ENCODE data around the gene NMNAT1. TPM values are rescaled to one million over a fixed set of nuclear protein-coding genes. Genes with fewer than 3 reads are reported as not detected.

The NMNAT1 gene
- polyA plus RNA-seq, 2 of the 4 experiments (the other 2 are of a cell fraction): 3.2 to 4.9 TPM

- POLR2A ChIA-PET: no interaction called here
- DNase-seq (ENCODE audit: low read depth in 1 of 2, low spot score in 1 of 2): no peak
- H3K4me1 ChIP-seq: no peaks in the 10 kb centered on the region
- no peak for TF ChIP-seq RAD21 (conservative IDR thresholded peaks at IDR 0.05 in 1 of 2, IDR thresholded peaks at IDR 0.05 in 1 of 2)
- TF ChIP-seq ZC3H11A (IDR thresholded peaks at IDR 0.05): no peak
- no peak for TF ChIP-seq HEYL (CRISPR knock-in tag; IDR thresholded peaks at IDR 0.05)
- TF ChIP-seq EHF (CRISPR knock-in tag; IDR thresholded peaks at IDR 0.05): no peak
- TF ChIP-seq USF2 (IDR thresholded peaks at IDR 0.05): no peak
- TF ChIP-seq E2F6 (IDR thresholded peaks at IDR 0.05; ENCODE audit: borderline replicate concordance, low read depth): no peak
- TF ChIP-seq CHD4 (IDR thresholded peaks at IDR 0.05; ENCODE audit: borderline replicate concordance): no peak
- TF ChIP-seq CTCF (IDR thresholded peaks at IDR 0.05): no peak
- TF ChIP-seq KDM1A (IDR thresholded peaks at IDR 0.05; ENCODE audit: low read depth): no peak
- no peak for TF ChIP-seq PBX3 (IDR thresholded peaks at IDR 0.05)
- TF ChIP-seq NFE2L2 (conservative IDR thresholded peaks at IDR 0.05; ENCODE audit: low read length): no peak
- no peak for TF ChIP-seq MAX (IDR thresholded peaks at IDR 0.05)
- no peak for TF ChIP-seq CBX2 (IDR thresholded peaks at IDR 0.05; ENCODE audit: borderline replicate concordance, low read depth)
- TF ChIP-seq FOSB (CRISPR knock-in tag; IDR thresholded peaks at IDR 0.05): no peak
- TF ChIP-seq HOXA7 (CRISPR knock-in tag; IDR thresholded peaks at IDR 0.05): no peak
- TF ChIP-seq RNF2 (IDR thresholded peaks at IDR 0.05; ENCODE audit: borderline replicate concordance, low read depth): no peak
- TF ChIP-seq HOXB13 (CRISPR knock-in tag; IDR thresholded peaks at IDR 0.05; ENCODE audit: low read depth): no peak
- TF ChIP-seq JUN (IDR thresholded peaks at IDR 0.05): no peak
- H3K9me3 ChIP-seq: no peaks in the 10 kb centered on the region
- WGBS (ENCODE audit: missing lambda C conversion rate): 79% methylated on average over 5 of the region's 5 CpGs
- H3K27ac ChIP-seq: no peak overlapping the region
- H3K4me2 ChIP-seq: no peak overlapping the region
- no peak for FAIRE-seq
- CTCF ChIA-PET: interaction anchor here (0.8 kb wide), 1 partner anchor 112 kb away, joined by 4 read pairs; no protein-coding TSS in a partner anchor
- no peak overlapping the region for H3K4me3 ChIP-seq
- no peak for ATAC-seq
These were observed 20.9 kb upstream of the NMNAT1 start for GRCh38 chr1:9922342-9922741.

GRCh38 chr1:9927259-9927658 lies 16.0 kb upstream of the NMNAT1 start:
- Histone ChIP-seq H3K4me3 (no peak overlapping the region), H3K4me1 (no peaks in the 10 kb centered on the region), H3K27ac (no peak overlapping the region), H3K4me2 (no peak overlapping the region), H3K9me3 (no peaks in the 10 kb centered on the region)
- TF ChIP-seq RARB (CRISPR knock-in tag; IDR thresholded peaks at IDR 0.05): no peak
- TF ChIP-seq REST (IDR thresholded peaks at IDR 0.05): no peak
- TF ChIP-seq HEYL (CRISPR knock-in tag; IDR thresholded peaks at IDR 0.05): no peak
- no peak for TF ChIP-seq HMGXB4 (CRISPR knock-in tag; IDR thresholded peaks at IDR 0.05; ENCODE audit: borderline replicate concordance)
- WGBS (ENCODE audit: missing lambda C conversion rate): 96% methylated on average over 5 of the region's 5 CpGs
- ATAC-seq (no peak), FAIRE-seq (no peak), DNase-seq (ENCODE audit: low read depth in 1 of 2, low spot score in 1 of 2) (no peak)
- ChIA-PET POLR2A (no interaction called here), CTCF (interaction anchor here (0.7 kb wide), 1 partner anchor 78 kb away, joined by 3 read pairs; no protein-coding TSS in a partner anchor)

All from A549 (cell line).